GM19193 (cell line): ENCODE results near the gene ADAMTS20.

ENCODE experiments used
- POLR2A ChIP-seq: IDR thresholded peaks from 4 replicates; pipeline ENCODE4 v1.6.1; 2011; ENCODE audit not compliant: insufficient read depth, insufficient read length; ENCODE audit errors: extremely low read depth

ADAMTS20 gene

GRCh38 chr12:43406801-43407200 lies 145.2 kb downstream of the ADAMTS20 start:
- no peak for TF ChIP-seq POLR2A

GRCh38 chr12:43402436-43402835 lies 149.6 kb downstream of the ADAMTS20 start:
- TF ChIP-seq POLR2A: no peak

- no peak for TF ChIP-seq POLR2A
Observed at GRCh38 chr12:43401096-43401495, 150.9 kb downstream of the ADAMTS20 start.

GRCh38 chr12:43396671-43397070 lies 155.3 kb downstream of the ADAMTS20 start:
- TF ChIP-seq POLR2A: no peak

GRCh38 chr12:43392116-43392515 lies 159.9 kb downstream of the ADAMTS20 start:
- TF ChIP-seq POLR2A: no peak

- TF ChIP-seq POLR2A: no peak
Observed at GRCh38 chr12:43381879-43382278, 170.1 kb downstream of the ADAMTS20 start.

- TF ChIP-seq POLR2A: no peak
Observed at GRCh38 chr12:43378448-43378847, 173.6 kb downstream of the ADAMTS20 start.

GRCh38 chr12:43370263-43370662 lies 181.7 kb downstream of the ADAMTS20 start:
- TF ChIP-seq POLR2A: no peak

- no peak for TF ChIP-seq POLR2A
Observed at GRCh38 chr12:43362910-43363694, 188.9 kb downstream of the ADAMTS20 start.

- TF ChIP-seq POLR2A: no peak
Observed at GRCh38 chr12:43361031-43361710, 190.8 kb downstream of the ADAMTS20 start.

GRCh38 chr12:43357141-43357540 lies 194.9 kb downstream of the ADAMTS20 start:
- no peak for TF ChIP-seq POLR2A

GRCh38 chr12:43352001-43352400 lies 200.0 kb downstream of the ADAMTS20 start:
- no peak for TF ChIP-seq POLR2A

- TF ChIP-seq POLR2A: no peak
Observed at GRCh38 chr12:43349863-43350262, 202.1 kb downstream of the ADAMTS20 start.

- TF ChIP-seq POLR2A: no peak
Observed at GRCh38 chr12:43348221-43348620, 203.8 kb downstream of the ADAMTS20 start.

- TF ChIP-seq POLR2A: no peak
Observed at GRCh38 chr12:43347026-43347425, 205.0 kb downstream of the ADAMTS20 start.

GRCh38 chr12:43345023-43345422 lies 207.0 kb downstream of the ADAMTS20 start:
- no peak for TF ChIP-seq POLR2A
